Stimulated activated naive B cell treated with anti-CD40 and anti-IgM and Interleukin-4, amounts not matched to agents 10 μg/mL and 1 μg/mL and 100 μg/mL, for 72 hours (primary cell): ENCODE measurements around the gene CORO7.

ENCODE experiments used
- ATAC-seq, 2 donors: fragments of 150-1000 bp; cut with Tn5 transposase; replicated peaks; 2 replicates each; pipeline ENCODE4 v1.10.0; 2021; ENCODE audit warnings: moderate library complexity in 1 of 2
- DNase-seq: peaks from one replicate; pipeline ENCODE4 v3.0.0; 2021
- H3K27ac Mint-ChIP-seq: one replicate; pipeline ENCODE4 v1.8.0; 2022; ENCODE audit warnings: mild to moderate bottlenecking, mixed read lengths
- H3K27me3 Mint-ChIP-seq, 2 donors: one replicate each; pipeline ENCODE4 v1.8.0; 2022; ENCODE audit warnings: mixed read lengths in 2 of 2
- H3K36me3 Mint-ChIP-seq, 2 donors: one replicate each; pipeline ENCODE4 v1.8.0; 2022; ENCODE audit warnings: mixed read lengths in 2 of 2, mild to moderate bottlenecking in 1 of 2
- H3K4me1 Mint-ChIP-seq, 2 donors: one replicate each; pipeline ENCODE4 v1.8.0; 2022; ENCODE audit warnings: mixed read lengths in 2 of 2, mild to moderate bottlenecking in 1 of 2
- H3K4me3 Mint-ChIP-seq, 2 donors: one replicate each; pipeline ENCODE4 v1.8.0; 2022; ENCODE audit warnings: mild to moderate bottlenecking in 2 of 2, mixed read lengths in 2 of 2, moderate library complexity in 1 of 2
- H3K9me3 Mint-ChIP-seq, 2 donors: one replicate each; pipeline ENCODE4 v1.8.0; 2022; ENCODE audit warnings: mixed read lengths in 2 of 2, mild to moderate bottlenecking in 1 of 2

Gene CORO7

DNA sequence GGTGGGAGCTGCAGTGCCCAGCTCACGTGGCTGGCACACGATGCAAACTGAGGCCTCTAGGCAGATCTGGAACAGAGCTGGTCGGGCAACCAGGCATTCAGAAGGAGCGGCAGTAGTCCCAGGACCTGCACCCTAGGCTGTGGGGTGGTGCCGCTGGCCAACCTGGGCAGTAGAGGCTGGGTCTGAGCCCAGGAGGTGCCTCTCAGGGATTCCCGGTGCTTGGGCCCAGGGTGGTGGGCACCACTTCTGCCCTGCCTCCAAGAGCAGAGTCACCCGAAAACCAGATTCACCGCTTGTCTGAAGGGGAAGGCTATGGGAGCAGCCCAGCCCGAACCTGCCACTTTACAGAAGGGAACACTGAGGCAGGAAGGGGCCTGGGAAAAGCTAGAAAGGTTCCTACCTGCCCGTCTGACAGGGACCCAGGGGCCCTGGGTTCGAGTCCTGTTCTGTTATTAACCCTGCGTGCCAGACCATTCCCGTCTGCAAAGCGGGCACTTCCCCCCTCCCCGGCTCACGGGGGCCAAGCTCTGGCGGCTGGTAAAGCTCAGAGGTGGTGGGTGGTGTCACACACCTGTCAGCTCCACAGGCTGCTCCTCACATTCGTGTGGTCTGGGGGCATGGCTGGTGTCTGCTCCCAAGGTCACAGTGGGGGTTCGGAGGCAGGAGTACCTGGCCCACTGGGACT is 83.6 kb downstream of the CORO7 start:
- peaks cover 4 to 7% of the 10 kb centered on the region in 2 donors for H3K27me3 Mint-ChIP-seq
- H3K27ac Mint-ChIP-seq: no peak overlapping the region
- ATAC-seq: no peak
- no peaks in the 10 kb centered on the region for H3K36me3 Mint-ChIP-seq
- H3K4me1 Mint-ChIP-seq: peaks cover 6 to 10% of the 10 kb centered on the region in 2 donors
- no peaks in the 10 kb centered on the region for H3K9me3 Mint-ChIP-seq
- H3K4me3 Mint-ChIP-seq: no peak overlapping the region
- DNase-seq: no peak

DNA sequence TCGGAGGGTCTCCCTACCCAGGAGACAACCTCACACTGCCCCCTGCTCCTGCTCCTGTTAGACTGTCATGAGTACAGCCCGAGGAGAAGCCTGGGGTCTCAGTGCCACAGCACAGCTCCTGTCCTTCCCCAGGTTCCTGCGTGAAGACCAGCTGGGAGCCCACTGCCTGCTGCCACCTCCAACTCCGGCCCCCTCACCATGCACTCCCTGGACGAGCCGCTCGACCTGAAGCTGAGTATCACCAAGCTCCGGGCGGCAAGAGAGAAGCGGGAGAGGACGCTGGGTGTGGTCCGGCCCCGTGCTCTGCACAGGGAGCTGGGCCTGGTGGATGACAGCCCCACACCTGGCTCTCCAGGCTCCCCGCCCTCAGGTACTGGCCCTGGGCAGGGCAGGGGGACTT is 84.3 kb downstream of the CORO7 start:
- H3K4me1 Mint-ChIP-seq: peaks cover 6 to 11% of the 10 kb centered on the region in 2 donors
- no peak overlapping the region for H3K4me3 Mint-ChIP-seq
- H3K27ac Mint-ChIP-seq: no peak overlapping the region

GRCh38 chr16:4330277-4330874 is 86.0 kb downstream of the CORO7 start:
- H3K27ac Mint-ChIP-seq: no peak overlapping the region
- peaks cover 8 to 14% of the 10 kb centered on the region in 2 donors for H3K4me1 Mint-ChIP-seq
- no peaks in the 10 kb centered on the region for H3K36me3 Mint-ChIP-seq
- H3K9me3 Mint-ChIP-seq: no peaks in the 10 kb centered on the region
- ATAC-seq (peak; percentile 74 to 77), DNase-seq (peak; percentile 53)
- no peak overlapping the region for H3K4me3 Mint-ChIP-seq
- H3K27me3 Mint-ChIP-seq: peaks cover 4 to 7% of the 10 kb centered on the region in 2 donors

More for the DNA sequence above, 84.3 kb downstream of the CORO7 start:
- no peaks in the 10 kb centered on the region for H3K9me3 Mint-ChIP-seq
- H3K36me3 Mint-ChIP-seq: no peaks in the 10 kb centered on the region
- H3K27me3 Mint-ChIP-seq: peaks cover 4 to 7% of the 10 kb centered on the region in 2 donors
- DNase-seq: no peak
- no peak for ATAC-seq

- Mint-ChIP-seq H3K9me3 (no peaks in the 10 kb centered on the region), H3K4me3 (peak overlapping the region in 1 of 2 donors; percentile 77), H3K36me3 (no peaks in the 10 kb centered on the region), H3K4me1 (peaks cover 10 to 16% of the 10 kb centered on the region in 2 donors), H3K27ac (no peak overlapping the region), H3K27me3 (peaks cover 4 to 7% of the 10 kb centered on the region in 2 donors)
- no peak for ATAC-seq
- no peak for DNase-seq
Observed at GRCh38 chr16:4328782-4329775, 87.3 kb downstream of the CORO7 start.

- Mint-ChIP-seq H3K27ac (peak overlapping the region; percentile 31), H3K4me1 (peaks cover 10 to 16% of the 10 kb centered on the region in 2 donors), H3K27me3 (peaks cover 4 to 7% of the 10 kb centered on the region in 2 donors), H3K4me3 (peak overlapping the region; percentile 74 to 77), H3K9me3 (no peaks in the 10 kb centered on the region), H3K36me3 (no peaks in the 10 kb centered on the region)
- ATAC-seq: peak; percentile 66 to 71
- DNase-seq: peak; percentile 47
Observed at GRCh38 chr16:4328046-4328781, 88.2 kb downstream of the CORO7 start.

GRCh38 chr16:4327386-4328045 is 88.9 kb downstream of the CORO7 start:
- H3K27me3 Mint-ChIP-seq: peaks cover 4 to 7% of the 10 kb centered on the region in 2 donors
- H3K27ac Mint-ChIP-seq: no peak overlapping the region
- H3K4me1 Mint-ChIP-seq: peaks cover 10 to 16% of the 10 kb centered on the region in 2 donors
- peak overlapping the region; percentile 74 to 77 for H3K4me3 Mint-ChIP-seq
- no peak for DNase-seq
- peak; percentile 20 to 34 for ATAC-seq
- no peaks in the 10 kb centered on the region for H3K36me3 Mint-ChIP-seq
- H3K9me3 Mint-ChIP-seq: no peaks in the 10 kb centered on the region

- ATAC-seq: peak; percentile 59 to 60
- no peak overlapping the region for H3K27ac Mint-ChIP-seq
- no peak overlapping the region for H3K4me3 Mint-ChIP-seq
Observed at GRCh38 chr16:4325253-4325758, 91.1 kb downstream of the CORO7 start.

DNA sequence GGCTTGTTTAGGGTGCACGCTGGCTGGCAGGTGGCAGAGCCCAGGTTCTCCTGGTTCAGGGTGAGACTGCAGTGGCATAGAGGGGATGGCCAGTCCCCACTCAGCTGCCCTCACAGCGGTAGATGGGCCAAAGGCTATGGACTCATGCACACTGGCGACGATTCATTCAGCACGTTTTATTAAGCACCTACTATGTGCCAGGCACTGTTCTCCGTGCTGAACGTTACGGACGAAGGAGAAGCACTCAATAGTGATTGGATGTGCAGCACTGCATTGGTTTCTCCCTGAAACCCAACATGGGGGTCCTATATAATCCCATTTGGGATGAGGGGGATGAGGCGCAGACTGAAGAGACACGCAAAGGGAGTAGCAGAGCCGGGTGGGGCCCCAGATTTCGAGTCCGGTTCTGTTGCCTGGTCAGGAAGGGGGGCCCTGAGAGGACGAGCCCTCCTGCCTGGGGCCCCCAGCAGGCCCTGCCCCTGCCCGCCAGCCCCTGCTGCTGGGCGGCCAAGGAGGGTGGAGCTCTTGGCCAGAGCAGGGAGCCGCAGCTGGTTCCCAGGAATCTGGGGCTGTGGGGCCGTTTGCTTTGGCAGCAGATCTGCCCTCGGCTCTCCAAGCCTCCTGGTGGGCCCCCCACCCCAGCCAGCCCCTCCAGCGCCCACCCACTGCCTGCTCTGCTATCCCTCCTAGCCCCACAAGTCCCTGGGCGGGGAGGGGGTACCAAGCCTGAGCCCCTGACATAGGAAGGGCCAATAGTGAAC is 91.7 kb downstream of the CORO7 start:
- no peaks in the 10 kb centered on the region for H3K9me3 Mint-ChIP-seq
- H3K4me3 Mint-ChIP-seq: no peak overlapping the region
- H3K27ac Mint-ChIP-seq: no peak overlapping the region
- DNase-seq: no peak
- H3K36me3 Mint-ChIP-seq: no peaks in the 10 kb centered on the region
- ATAC-seq: no peak
- peaks cover 10 to 17% of the 10 kb centered on the region in 2 donors for H3K4me1 Mint-ChIP-seq
- peaks cover 4 to 8% of the 10 kb centered on the region in 2 donors for H3K27me3 Mint-ChIP-seq

More at GRCh38 chr16:4325253-4325758, 91.1 kb downstream of the CORO7 start:
- H3K4me1 Mint-ChIP-seq: peaks cover 10 to 16% of the 10 kb centered on the region in 2 donors
- H3K36me3 Mint-ChIP-seq: no peaks in the 10 kb centered on the region
- no peaks in the 10 kb centered on the region for H3K9me3 Mint-ChIP-seq
- peaks cover 4 to 7% of the 10 kb centered on the region in 2 donors for H3K27me3 Mint-ChIP-seq
- DNase-seq: no peak

GRCh38 chr16:4323845-4324488 is 92.4 kb downstream of the CORO7 start:
- no peaks in the 10 kb centered on the region for H3K9me3 Mint-ChIP-seq

GRCh38 chr16:4323071-4323844 is 93.1 kb downstream of the CORO7 start:
- DNase-seq: no peak
- Mint-ChIP-seq H3K36me3 (no peaks in the 10 kb centered on the region), H3K4me3 (no peak overlapping the region), H3K9me3 (no peaks in the 10 kb centered on the region), H3K27me3 (peaks cover 2 to 8% of the 10 kb centered on the region in 2 donors), H3K4me1 (peaks cover 10 to 25% of the 10 kb centered on the region in 2 donors), H3K27ac (no peak overlapping the region)
- ATAC-seq: no peak

More at GRCh38 chr16:4323845-4324488, 92.4 kb downstream of the CORO7 start:
- Mint-ChIP-seq H3K4me1 (peaks cover 13 to 24% of the 10 kb centered on the region in 2 donors), H3K27ac (no peak overlapping the region), H3K36me3 (no peaks in the 10 kb centered on the region), H3K27me3 (peaks cover 4 to 11% of the 10 kb centered on the region in 2 donors), H3K4me3 (no peak overlapping the region)
- ATAC-seq: no peak
- no peak for DNase-seq

- ATAC-seq: no peak
- Mint-ChIP-seq H3K27me3 (peaks cover 0 to 12% of the 10 kb centered on the region in 2 donors), H3K4me3 (no peak overlapping the region), H3K9me3 (no peaks in the 10 kb centered on the region), H3K36me3 (no peaks in the 10 kb centered on the region), H3K27ac (peak overlapping the region; percentile 62), H3K4me1 (peaks cover 9 to 19% of the 10 kb centered on the region in 2 donors)
- DNase-seq: no peak
Observed at GRCh38 chr16:4322121-4323052, 94.0 kb downstream of the CORO7 start.
